ENCODE results near the gene LTV1. TPM values are rescaled to one million over a fixed set of nuclear protein-coding genes. Genes with fewer than 3 reads are reported as not detected.
"Not testable (repeated sequence)": the region's sequence is repeated elsewhere in the genome, so short reads cannot be mapped to it uniquely, and the experiment has no call there.

LTV1 gene
- total RNA-seq, 1 experiment from 2014 or later: 38.1 TPM

- intact Hi-C loops (cut with micrococcal nuclease; ENCODE audit: unreplicated experiment): no loop called here
- H3K4me1 Mint-ChIP-seq (ENCODE audit: low read depth, unreplicated experiment): no peaks in the 10 kb centered on the region
- Histone ChIP-seq H3K4me3 (ENCODE audit: low read depth, low read length) (no peak within 1 kb of the TSS), H3K4me1 (no peaks in the 10 kb centered on the region), H3K27me3 (replicated peaks; ENCODE audit: control insufficient read depth, insufficient read depth, low read length) (no peaks in the 10 kb centered on the region), H3K9me3 (no peaks in the 10 kb centered on the region; the same call in 1 of the 2 replicates), H3K36me3 (ENCODE audit: control insufficient read depth, insufficient read depth, low read length) (peaks cover 2% of the 10 kb centered on the region)
- H3K4me3 Mint-ChIP-seq (ENCODE audit: unreplicated experiment): no peak within 1 kb of the TSS
- DNase-seq: no peak
- ChIA-PET CTCF (no interaction called here), POLR2A (no interaction called here)
- no peak for TF ChIP-seq CTCF (IDR thresholded peaks at IDR 0.05; ENCODE audit: insufficient read depth in 1 of 2, low read depth in 1 of 2, low read length in 1 of 2, severe bottlenecking in 1 of 2, unreplicated experiment in 1 of 2)
- no peak within 1 kb of the TSS for H3K27ac Mint-ChIP-seq (ENCODE audit: unreplicated experiment)
- no peaks in the 10 kb centered on the region for H3K27me3 Mint-ChIP-seq (ENCODE audit: insufficient read depth, unreplicated experiment)
- peaks cover 15% of the 10 kb centered on the region for H3K9me3 Mint-ChIP-seq (ENCODE audit: unreplicated experiment)
- BruUV-seq (replicated peaks): no TSS peak
- peaks cover 35% of the 10 kb centered on the region for H3K36me3 Mint-ChIP-seq (ENCODE audit: insufficient read depth, unreplicated experiment)
Measured at GRCh38 chr6:143864234-143864633, 21.1 kb downstream of the LTV1 start, which contains the start of gene ZC2HC1B. TSS of gene ZC2HC1B (plus strand) at chr6:143864474. CDS start at chr6:143864540, 66 bp downstream.

GRCh38 chr6:143867236-143867635 is 24.1 kb downstream of the LTV1 start:
- intact Hi-C loops (cut with micrococcal nuclease; ENCODE audit: unreplicated experiment): no loop called here
- CTCF ChIA-PET: no interaction called here
- POLR2A ChIA-PET: no interaction called here
- Histone ChIP-seq H3K9me3 (no peaks in the 10 kb centered on the region; the same call in 1 of the 2 replicates), H3K27me3 (replicated peaks; ENCODE audit: control insufficient read depth, insufficient read depth, low read length) (no peaks in the 10 kb centered on the region), H3K4me3 (ENCODE audit: low read depth, low read length) (no peak overlapping the region), H3K36me3 (ENCODE audit: control insufficient read depth, insufficient read depth, low read length) (no peaks in the 10 kb centered on the region; the same call in 1 of the 2 replicates), H3K4me1 (no peaks in the 10 kb centered on the region)
- no TSS peak for BruUV-seq (replicated peaks)
- H3K36me3 Mint-ChIP-seq (ENCODE audit: insufficient read depth, unreplicated experiment): peaks cover 15% of the 10 kb centered on the region
- no peaks in the 10 kb centered on the region for H3K4me1 Mint-ChIP-seq (ENCODE audit: low read depth, unreplicated experiment)
- no peaks in the 10 kb centered on the region for H3K27me3 Mint-ChIP-seq (ENCODE audit: insufficient read depth, unreplicated experiment)
- no peak overlapping the region for H3K4me3 Mint-ChIP-seq (ENCODE audit: unreplicated experiment)
- TF ChIP-seq CTCF (IDR thresholded peaks at IDR 0.05; ENCODE audit: insufficient read depth in 1 of 2, low read depth in 1 of 2, low read length in 1 of 2, severe bottlenecking in 1 of 2, unreplicated experiment in 1 of 2): no peak
- H3K9me3 Mint-ChIP-seq (ENCODE audit: unreplicated experiment): peaks cover 15% of the 10 kb centered on the region
- no peak overlapping the region for H3K27ac Mint-ChIP-seq (ENCODE audit: unreplicated experiment)
- DNase-seq: no peak

- intact Hi-C loops (cut with micrococcal nuclease; ENCODE audit: unreplicated experiment); H3K27me3 Mint-ChIP-seq (ENCODE audit: insufficient read depth, unreplicated experiment); H3K4me1 ChIP-seq; BruUV-seq (replicated peaks); H3K36me3 Mint-ChIP-seq (ENCODE audit: insufficient read depth, unreplicated experiment); H3K27ac Mint-ChIP-seq (ENCODE audit: unreplicated experiment); DNase-seq; H3K9me3 ChIP-seq; CTCF ChIA-PET; POLR2A ChIA-PET; H3K36me3 ChIP-seq (ENCODE audit: control insufficient read depth, insufficient read depth, low read length); H3K4me3 Mint-ChIP-seq (ENCODE audit: unreplicated experiment); H3K4me3 ChIP-seq (ENCODE audit: low read depth, low read length); H3K4me1 Mint-ChIP-seq (ENCODE audit: low read depth, unreplicated experiment); H3K27me3 ChIP-seq (replicated peaks; ENCODE audit: control insufficient read depth, insufficient read depth, low read length): not testable (repeated sequence)
- peaks cover 17% of the 10 kb centered on the region for H3K9me3 Mint-ChIP-seq (ENCODE audit: unreplicated experiment)
Measured at GRCh38 chr6:143868808-143869207, 25.7 kb downstream of the LTV1 start.

GRCh38 chr6:143871202-143871730 is 28.1 kb downstream of the LTV1 start:
- POLR2A ChIA-PET; H3K36me3 Mint-ChIP-seq (ENCODE audit: insufficient read depth, unreplicated experiment): not testable (repeated sequence)
- peaks cover 36% of the 10 kb centered on the region for H3K9me3 Mint-ChIP-seq (ENCODE audit: unreplicated experiment)

More at GRCh38 chr6:143871202-143871730, 28.1 kb downstream of the LTV1 start:
- DNase-seq; H3K4me1 Mint-ChIP-seq (ENCODE audit: low read depth, unreplicated experiment); H3K27me3 ChIP-seq (replicated peaks; ENCODE audit: control insufficient read depth, insufficient read depth, low read length); H3K4me3 ChIP-seq (ENCODE audit: low read depth, low read length); H3K4me3 Mint-ChIP-seq (ENCODE audit: unreplicated experiment); CTCF ChIA-PET; intact Hi-C loops (cut with micrococcal nuclease; ENCODE audit: unreplicated experiment); H3K9me3 ChIP-seq; H3K27me3 Mint-ChIP-seq (ENCODE audit: insufficient read depth, unreplicated experiment); H3K4me1 ChIP-seq; H3K36me3 ChIP-seq (ENCODE audit: control insufficient read depth, insufficient read depth, low read length); BruUV-seq (replicated peaks); H3K27ac Mint-ChIP-seq (ENCODE audit: unreplicated experiment): not testable (repeated sequence)
